Stimulated activated naive B cell treated with anti-CD40 and anti-IgM and Interleukin-4, amounts not matched to agents 10 μg/mL and 1 μg/mL and 100 μg/mL, for 72 hours (primary cell): Measurements from ENCODE around the gene FSCB.
A peak's percentile ranks its signal among the peaks of the same experiment; 100 is the strongest.
"Not testable (repeated sequence)": the region's sequence is repeated elsewhere in the genome, so short reads cannot be mapped to it uniquely, and the experiment has no call there.

Experiments
- ATAC-seq, 2 donors: fragments of 150-1000 bp; cut with Tn5 transposase; replicated peaks; 2 replicates each; pipeline ENCODE4 v1.10.0; 2021; ENCODE audit warnings: moderate library complexity in 1 of 2
- DNase-seq: peaks from one replicate; pipeline ENCODE4 v3.0.0; 2021
- H3K27ac Mint-ChIP-seq: one replicate; pipeline ENCODE4 v1.8.0; 2022; ENCODE audit warnings: mild to moderate bottlenecking, mixed read lengths
- H3K27me3 Mint-ChIP-seq, 2 donors: one replicate each; pipeline ENCODE4 v1.8.0; 2022; ENCODE audit warnings: mixed read lengths in 2 of 2
- H3K36me3 Mint-ChIP-seq, 2 donors: one replicate each; pipeline ENCODE4 v1.8.0; 2022; ENCODE audit warnings: mixed read lengths in 2 of 2, mild to moderate bottlenecking in 1 of 2
- H3K4me1 Mint-ChIP-seq, 2 donors: one replicate each; pipeline ENCODE4 v1.8.0; 2022; ENCODE audit warnings: mixed read lengths in 2 of 2, mild to moderate bottlenecking in 1 of 2
- H3K4me3 Mint-ChIP-seq, 2 donors: one replicate each; pipeline ENCODE4 v1.8.0; 2022; ENCODE audit warnings: mild to moderate bottlenecking in 2 of 2, mixed read lengths in 2 of 2, moderate library complexity in 1 of 2
- H3K9me3 Mint-ChIP-seq, 2 donors: one replicate each; pipeline ENCODE4 v1.8.0; 2022; ENCODE audit warnings: mixed read lengths in 2 of 2, mild to moderate bottlenecking in 1 of 2

The FSCB gene, protein sequence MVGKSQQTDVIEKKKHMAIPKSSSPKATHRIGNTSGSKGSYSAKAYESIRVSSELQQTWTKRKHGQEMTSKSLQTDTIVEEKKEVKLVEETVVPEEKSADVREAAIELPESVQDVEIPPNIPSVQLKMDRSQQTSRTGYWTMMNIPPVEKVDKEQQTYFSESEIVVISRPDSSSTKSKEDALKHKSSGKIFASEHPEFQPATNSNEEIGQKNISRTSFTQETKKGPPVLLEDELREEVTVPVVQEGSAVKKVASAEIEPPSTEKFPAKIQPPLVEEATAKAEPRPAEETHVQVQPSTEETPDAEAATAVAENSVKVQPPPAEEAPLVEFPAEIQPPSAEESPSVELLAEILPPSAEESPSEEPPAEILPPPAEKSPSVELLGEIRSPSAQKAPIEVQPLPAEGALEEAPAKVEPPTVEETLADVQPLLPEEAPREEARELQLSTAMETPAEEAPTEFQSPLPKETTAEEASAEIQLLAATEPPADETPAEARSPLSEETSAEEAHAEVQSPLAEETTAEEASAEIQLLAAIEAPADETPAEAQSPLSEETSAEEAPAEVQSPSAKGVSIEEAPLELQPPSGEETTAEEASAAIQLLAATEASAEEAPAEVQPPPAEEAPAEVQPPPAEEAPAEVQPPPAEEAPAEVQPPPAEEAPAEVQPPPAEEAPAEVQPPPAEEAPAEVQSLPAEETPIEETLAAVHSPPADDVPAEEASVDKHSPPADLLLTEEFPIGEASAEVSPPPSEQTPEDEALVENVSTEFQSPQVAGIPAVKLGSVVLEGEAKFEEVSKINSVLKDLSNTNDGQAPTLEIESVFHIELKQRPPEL

GRCh38 chr14:44507183-44507582 is at the start of gene FSCB:
TSS of gene FSCB (minus strand) at chr14:44507283. CDS start at chr14:44506987, 296 bp downstream.
- no peak within 1 kb of the TSS for H3K27ac Mint-ChIP-seq
- H3K9me3 Mint-ChIP-seq, result peaks cover 4 to 6% of the 10 kb centered on the region in 2 donors
- H3K27me3 Mint-ChIP-seq, result no peaks in the 10 kb centered on the region
- DNase-seq, result no peak
- no peak within 1 kb of the TSS for H3K4me3 Mint-ChIP-seq
- no peaks in the 10 kb centered on the region for H3K4me1 Mint-ChIP-seq
- H3K36me3 Mint-ChIP-seq, result no peaks in the 10 kb centered on the region
- ATAC-seq, result no peak

DNA sequence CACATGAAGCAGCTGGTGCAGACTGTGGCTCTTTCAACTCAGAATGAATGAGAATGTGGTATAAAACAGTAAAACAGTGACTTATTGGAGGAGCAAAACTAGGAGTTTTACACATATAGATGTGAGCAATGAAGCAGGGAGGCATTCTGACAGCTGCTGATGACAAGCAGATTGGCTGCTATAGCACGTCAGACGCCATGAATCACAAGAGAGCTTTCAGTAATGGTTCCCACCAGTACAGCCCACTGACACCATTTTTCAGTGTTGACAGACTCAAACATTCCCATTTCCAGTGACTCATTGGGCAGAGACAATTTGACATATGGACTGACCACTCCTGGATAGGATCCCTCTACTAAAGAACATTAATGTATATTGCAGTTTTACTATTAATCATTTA is 24.6 kb upstream of the FSCB start:
- no peak for ATAC-seq
- Mint-ChIP-seq H3K36me3 (no peaks in the 10 kb centered on the region), H3K4me3 (no peak overlapping the region), H3K27ac (no peak overlapping the region), H3K4me1 (no peaks in the 10 kb centered on the region), H3K9me3 (peaks cover 3 to 4% of the 10 kb centered on the region in 2 donors), H3K27me3 (no peaks in the 10 kb centered on the region)
- DNase-seq, result no peak

GRCh38 chr14:44530475-44530874 is 23.4 kb upstream of the FSCB start:
- peaks cover 3 to 4% of the 10 kb centered on the region in 2 donors for H3K9me3 Mint-ChIP-seq
- DNase-seq, result no peak
- H3K27me3 Mint-ChIP-seq, result no peaks in the 10 kb centered on the region
- H3K4me3 Mint-ChIP-seq, result no peak overlapping the region
- ATAC-seq, result no peak
- H3K27ac Mint-ChIP-seq, result no peak overlapping the region
- no peaks in the 10 kb centered on the region for H3K36me3 Mint-ChIP-seq
- no peaks in the 10 kb centered on the region for H3K4me1 Mint-ChIP-seq

GRCh38 chr14:44529026-44529425 is 21.9 kb upstream of the FSCB start:
- no peak for DNase-seq
- no peak overlapping the region for H3K4me3 Mint-ChIP-seq

GRCh38 chr14:44528180-44528579 is 21.1 kb upstream of the FSCB start:
- Mint-ChIP-seq H3K36me3 (no peaks in the 10 kb centered on the region), H3K27ac (no peak overlapping the region), H3K4me1 (no peaks in the 10 kb centered on the region), H3K9me3 (no peaks in the 10 kb centered on the region), H3K4me3 (no peak overlapping the region), H3K27me3 (no peaks in the 10 kb centered on the region)
- DNase-seq, result no peak
- no peak for ATAC-seq

More at GRCh38 chr14:44529026-44529425, 21.9 kb upstream of the FSCB start:
- Mint-ChIP-seq H3K4me1 (no peaks in the 10 kb centered on the region), H3K9me3 (peaks cover 3 to 4% of the 10 kb centered on the region in 2 donors), H3K36me3 (no peaks in the 10 kb centered on the region), H3K27ac (no peak overlapping the region), H3K27me3 (no peaks in the 10 kb centered on the region)
- ATAC-seq, result no peak

GRCh38 chr14:44525237-44525636 is 18.2 kb upstream of the FSCB start:
- no peak for DNase-seq
- H3K4me3 Mint-ChIP-seq, result no peak overlapping the region
- H3K9me3 Mint-ChIP-seq, result peaks cover 0 to 5% of the 10 kb centered on the region in 2 donors
- no peaks in the 10 kb centered on the region for H3K36me3 Mint-ChIP-seq
- ATAC-seq, result no peak
- H3K4me1 Mint-ChIP-seq, result no peaks in the 10 kb centered on the region
- no peak overlapping the region for H3K27ac Mint-ChIP-seq
- H3K27me3 Mint-ChIP-seq, result no peaks in the 10 kb centered on the region

GRCh38 chr14:44515668-44516067 is 8.6 kb upstream of the FSCB start:
- peaks cover 11 to 12% of the 10 kb centered on the region in 2 donors for H3K9me3 Mint-ChIP-seq
- not testable (repeated sequence) for H3K4me3 Mint-ChIP-seq, H3K36me3 Mint-ChIP-seq, ATAC-seq, DNase-seq, H3K27ac Mint-ChIP-seq, H3K4me1 Mint-ChIP-seq, H3K27me3 Mint-ChIP-seq

DNA sequence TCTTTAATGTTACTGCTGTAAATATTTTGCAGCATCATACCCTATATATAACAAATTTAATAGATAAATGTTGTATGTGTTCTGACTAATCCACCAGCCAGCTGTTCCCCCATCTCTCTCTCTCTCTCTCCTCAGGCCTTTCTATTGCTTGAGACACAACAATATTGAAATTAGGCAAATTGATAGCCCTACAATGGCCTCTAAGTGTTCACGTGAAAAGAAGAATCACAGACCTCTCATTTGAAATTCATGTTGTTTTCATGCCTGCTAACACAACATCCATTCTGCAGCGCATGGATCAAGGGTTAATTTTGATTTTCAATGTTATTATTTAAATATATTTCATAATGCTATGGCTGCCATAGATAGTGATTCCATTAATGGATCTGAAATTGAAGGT is 1.8 kb upstream of the FSCB start:
- H3K27ac Mint-ChIP-seq, result no peak overlapping the region
- ATAC-seq (no peak), DNase-seq (no peak)
- H3K36me3 Mint-ChIP-seq, result no peaks in the 10 kb centered on the region
- H3K4me1 Mint-ChIP-seq, result no peaks in the 10 kb centered on the region
- H3K9me3 Mint-ChIP-seq, result peaks cover 4 to 7% of the 10 kb centered on the region in 2 donors
- no peaks in the 10 kb centered on the region for H3K27me3 Mint-ChIP-seq
- no peak overlapping the region for H3K4me3 Mint-ChIP-seq

DNA sequence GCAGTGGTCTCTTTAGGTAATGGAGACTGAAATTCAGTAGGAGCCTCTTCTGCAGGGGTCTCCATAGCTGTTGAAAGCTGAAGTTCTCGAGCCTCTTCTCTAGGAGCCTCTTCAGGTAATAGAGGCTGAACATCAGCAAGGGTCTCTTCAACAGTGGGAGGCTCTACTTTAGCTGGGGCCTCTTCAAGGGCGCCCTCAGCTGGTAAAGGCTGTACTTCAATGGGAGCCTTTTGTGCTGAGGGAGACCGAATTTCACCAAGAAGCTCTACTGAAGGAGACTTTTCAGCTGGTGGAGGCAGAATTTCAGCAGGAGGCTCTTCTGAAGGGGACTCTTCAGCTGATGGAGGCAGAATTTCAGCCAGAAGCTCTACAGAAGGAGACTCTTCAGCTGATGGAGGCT is 1.5 kb downstream of the FSCB start:
- H3K27me3 Mint-ChIP-seq, result no peaks in the 10 kb centered on the region
- no peaks in the 10 kb centered on the region for H3K9me3 Mint-ChIP-seq
- ATAC-seq (no peak), DNase-seq (no peak)
- H3K27ac Mint-ChIP-seq, result no peak overlapping the region
- no peak overlapping the region for H3K4me3 Mint-ChIP-seq
- no peaks in the 10 kb centered on the region for H3K4me1 Mint-ChIP-seq
- H3K36me3 Mint-ChIP-seq, result no peaks in the 10 kb centered on the region

GRCh38 chr14:44497148-44497547 is 9.9 kb downstream of the FSCB start:
- no peak for DNase-seq
- no peaks in the 10 kb centered on the region for H3K4me1 Mint-ChIP-seq
- peak in 1 of 2 donors; percentile 57 for ATAC-seq
- peaks cover 0 to 2% of the 10 kb centered on the region in 2 donors for H3K9me3 Mint-ChIP-seq
- H3K36me3 Mint-ChIP-seq, result no peaks in the 10 kb centered on the region
- no peaks in the 10 kb centered on the region for H3K27me3 Mint-ChIP-seq
- no peak overlapping the region for H3K4me3 Mint-ChIP-seq
- H3K27ac Mint-ChIP-seq, result no peak overlapping the region

DNA sequence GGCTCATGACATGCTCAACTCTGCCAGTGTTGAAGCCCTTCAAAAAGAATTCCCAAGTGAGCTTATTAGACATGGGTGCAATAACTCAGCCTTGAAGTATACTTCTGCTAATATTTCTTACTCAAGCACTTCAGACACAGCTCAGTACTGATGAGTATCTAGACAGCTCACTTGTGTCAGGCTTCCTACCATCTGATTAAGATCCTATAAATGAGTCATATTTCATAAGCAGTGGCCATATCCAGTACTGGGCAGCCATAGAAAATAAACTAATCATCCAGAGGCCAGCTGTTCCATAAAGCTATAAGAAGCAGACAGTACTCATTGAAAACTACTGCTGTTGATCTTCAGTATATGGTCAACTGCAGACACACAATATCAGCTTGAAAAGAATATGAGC is 12.9 kb downstream of the FSCB start:
- Mint-ChIP-seq H3K9me3 (no peaks in the 10 kb centered on the region), H3K27ac (no peak overlapping the region), H3K4me1 (no peaks in the 10 kb centered on the region), H3K36me3 (no peaks in the 10 kb centered on the region), H3K27me3 (no peaks in the 10 kb centered on the region), H3K4me3 (no peak overlapping the region)
- DNase-seq (no peak), ATAC-seq (no peak)

DNA sequence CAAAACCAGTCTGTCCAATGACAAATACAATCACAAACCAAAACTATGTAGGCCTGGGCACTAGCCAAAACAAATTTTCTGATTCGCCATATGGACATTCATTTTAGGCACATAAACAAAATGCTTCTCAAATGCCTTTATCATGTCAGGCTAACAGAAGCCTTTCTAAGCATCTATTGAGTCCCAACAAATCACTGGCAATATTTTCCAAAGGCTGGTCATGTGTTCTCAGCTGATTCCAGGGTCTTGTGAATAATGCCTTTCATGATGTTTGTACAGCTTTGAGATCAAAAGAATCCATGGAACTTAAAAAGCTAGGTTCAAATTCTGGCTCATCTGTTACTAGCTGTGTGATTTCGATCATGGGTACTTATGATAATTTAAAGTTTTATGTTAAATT is 16.1 kb downstream of the FSCB start:
- no peak for ATAC-seq
- DNase-seq, result no peak
- H3K27me3 Mint-ChIP-seq, result no peaks in the 10 kb centered on the region
- H3K4me1 Mint-ChIP-seq, result no peaks in the 10 kb centered on the region
- no peak overlapping the region for H3K4me3 Mint-ChIP-seq
- no peak overlapping the region for H3K27ac Mint-ChIP-seq
- no peaks in the 10 kb centered on the region for H3K36me3 Mint-ChIP-seq
- peaks cover 0 to 1% of the 10 kb centered on the region in 2 donors for H3K9me3 Mint-ChIP-seq

DNA sequence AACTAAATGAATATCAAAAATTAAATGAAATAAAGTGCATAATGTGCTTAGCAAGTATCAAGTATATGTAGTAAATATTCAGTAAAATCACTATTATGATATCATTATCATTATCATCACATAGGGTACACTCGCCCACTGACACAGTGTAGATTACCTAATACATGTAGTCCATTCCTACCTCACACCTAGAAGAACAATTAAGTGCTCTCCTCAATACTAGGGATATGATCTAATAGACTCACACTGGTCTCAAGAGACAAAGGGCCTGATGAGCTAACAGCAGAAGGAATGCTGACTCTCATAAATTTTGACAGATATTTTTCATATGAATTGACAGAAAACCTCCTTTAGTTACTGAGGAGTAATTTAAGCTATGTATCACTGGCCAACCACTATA is 29.1 kb downstream of the FSCB start:
- Mint-ChIP-seq H3K36me3 (no peaks in the 10 kb centered on the region), H3K27ac (no peak overlapping the region), H3K4me3 (no peak overlapping the region), H3K27me3 (no peaks in the 10 kb centered on the region), H3K9me3 (peaks cover 3% of the 10 kb centered on the region in 2 donors), H3K4me1 (no peaks in the 10 kb centered on the region)
- DNase-seq (no peak), ATAC-seq (no peak)

DNA sequence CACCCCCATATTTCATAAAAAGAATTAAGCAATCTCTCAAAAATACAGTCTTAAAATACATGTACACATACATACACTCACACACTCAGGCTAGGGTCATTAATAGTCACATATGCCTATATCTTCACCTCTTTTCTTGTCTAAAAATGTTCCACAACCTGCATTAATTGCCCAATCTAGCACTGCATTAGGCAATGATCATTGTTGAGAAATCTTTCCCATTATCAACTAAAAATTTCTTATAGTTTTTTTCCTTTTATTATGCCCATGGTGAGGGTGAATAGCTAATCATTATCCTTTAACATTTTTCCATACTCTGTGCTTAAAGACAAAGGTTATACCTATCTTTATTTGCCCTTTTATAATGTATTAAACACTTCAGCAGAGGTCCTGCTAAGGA is 38.3 kb downstream of the FSCB start:
- Mint-ChIP-seq H3K4me3 (no peak overlapping the region), H3K9me3 (no peaks in the 10 kb centered on the region), H3K27me3 (no peaks in the 10 kb centered on the region), H3K4me1 (no peaks in the 10 kb centered on the region), H3K36me3 (no peaks in the 10 kb centered on the region), H3K27ac (no peak overlapping the region)
- no peak for DNase-seq
- no peak for ATAC-seq
